Liver (tissue), 3 donors: ENCODE data around the gene C4A.

Experiments
- EGR1 ChIP-seq, 2 donors: IDR thresholded peaks; 2 replicates each; pipeline ENCODE4 v1.6.1; 2016 to 2018; ENCODE audit warnings: antibody characterized with exemption in 2 of 2, low read depth in 2 of 2
- TAF1 ChIP-seq: conservative IDR thresholded peaks from 2 replicates; pipeline ENCODE4 v1.6.1; 2016; ENCODE audit warnings: antibody characterized with exemption, mild to moderate bottlenecking
- YY1 ChIP-seq: IDR thresholded peaks from 2 replicates; pipeline ENCODE4 v1.6.1; 2016; ENCODE audit warnings: antibody characterized with exemption, mild to moderate bottlenecking
- TF ChIP-seq, protein P1 (sequence below): fragments of 150-350 bp; IDR thresholded peaks from 2 replicates; pipeline ENCODE4 v1.5.1; 2017; ENCODE audit warnings: improper control_type of control experiment, low read depth, low read length; ENCODE audit not compliant: missing input control
- TF ChIP-seq, protein P2 (sequence below): IDR thresholded peaks from 2 replicates; pipeline ENCODE4 v1.6.1; 2016; ENCODE audit warnings: antibody characterized with exemption
- donor health status: healthy.
- donor health status: healthy.

DNA sequence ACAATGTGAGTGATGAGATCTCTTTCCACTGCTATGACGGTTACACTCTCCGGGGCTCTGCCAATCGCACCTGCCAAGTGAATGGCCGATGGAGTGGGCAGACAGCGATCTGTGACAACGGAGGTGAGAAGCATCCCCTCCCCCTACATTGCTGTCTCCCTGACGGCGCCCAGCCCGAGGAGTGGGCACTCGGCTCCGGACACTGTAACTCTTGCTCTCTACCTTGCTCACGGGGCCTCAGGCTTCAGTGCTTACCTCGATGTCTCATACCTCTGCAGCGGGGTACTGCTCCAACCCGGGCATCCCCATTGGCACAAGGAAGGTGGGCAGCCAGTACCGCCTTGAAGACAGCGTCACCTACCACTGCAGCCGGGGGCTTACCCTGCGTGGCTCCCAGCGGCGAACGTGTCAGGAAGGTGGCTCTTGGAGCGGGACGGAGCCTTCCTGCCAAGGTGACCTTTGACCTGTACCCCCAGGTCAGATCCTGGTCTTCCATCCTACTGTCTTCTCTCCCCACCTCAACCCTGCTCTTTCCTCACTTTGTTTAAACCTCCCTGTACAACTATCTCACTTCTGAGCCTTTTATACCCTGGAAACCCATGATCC lies 34.7 kb upstream of the C4A start:
- TF ChIP-seq, protein P1, sequence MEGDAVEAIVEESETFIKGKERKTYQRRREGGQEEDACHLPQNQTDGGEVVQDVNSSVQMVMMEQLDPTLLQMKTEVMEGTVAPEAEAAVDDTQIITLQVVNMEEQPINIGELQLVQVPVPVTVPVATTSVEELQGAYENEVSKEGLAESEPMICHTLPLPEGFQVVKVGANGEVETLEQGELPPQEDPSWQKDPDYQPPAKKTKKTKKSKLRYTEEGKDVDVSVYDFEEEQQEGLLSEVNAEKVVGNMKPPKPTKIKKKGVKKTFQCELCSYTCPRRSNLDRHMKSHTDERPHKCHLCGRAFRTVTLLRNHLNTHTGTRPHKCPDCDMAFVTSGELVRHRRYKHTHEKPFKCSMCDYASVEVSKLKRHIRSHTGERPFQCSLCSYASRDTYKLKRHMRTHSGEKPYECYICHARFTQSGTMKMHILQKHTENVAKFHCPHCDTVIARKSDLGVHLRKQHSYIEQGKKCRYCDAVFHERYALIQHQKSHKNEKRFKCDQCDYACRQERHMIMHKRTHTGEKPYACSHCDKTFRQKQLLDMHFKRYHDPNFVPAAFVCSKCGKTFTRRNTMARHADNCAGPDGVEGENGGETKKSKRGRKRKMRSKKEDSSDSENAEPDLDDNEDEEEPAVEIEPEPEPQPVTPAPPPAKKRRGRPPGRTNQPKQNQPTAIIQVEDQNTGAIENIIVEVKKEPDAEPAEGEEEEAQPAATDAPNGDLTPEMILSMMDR, result no peak
- TF ChIP-seq TAF1 (no peak), YY1 (no peak), EGR1 (IDR thresholded peaks at IDR 0.05; ENCODE audit: low read depth in 2 of 2) (no peak)
- TF ChIP-seq, protein P2, sequence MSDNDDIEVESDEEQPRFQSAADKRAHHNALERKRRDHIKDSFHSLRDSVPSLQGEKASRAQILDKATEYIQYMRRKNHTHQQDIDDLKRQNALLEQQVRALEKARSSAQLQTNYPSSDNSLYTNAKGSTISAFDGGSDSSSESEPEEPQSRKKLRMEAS, result no peak
